ENCODE results near the gene HOXA1. TPM values are rescaled to one million over a fixed set of nuclear protein-coding genes. Genes with fewer than 3 reads are reported as not detected.

Gene HOXA1
- total RNA-seq, 4 donors from 2014 or later: 1.6 to 2.5 (median 2.2) TPM

- intact Hi-C loops (cut with DNase I): loop anchor here (5.0 kb wide), 1 partner anchor 286 kb away; no protein-coding TSS in a partner anchor
- WGBS, 2 donors: 30 to 42% methylated on average over 17 to 22 of the region's 86 CpGs
- peak within 1 kb of the TSS; percentile 65 to 89 (median 74) for H3K4me3 ChIP-seq
- H3K9me3 ChIP-seq: no peaks in the 10 kb centered on the region
- TF ChIP-seq POLR2A (IDR thresholded peaks at IDR 0.05) (peak in 3 of 4 donors; percentile 81 to 89 (median 82)), CTCF (IDR thresholded peaks at IDR 0.05) (peak; percentile 74 to 98 (median 92))
- no peak for DNase-seq
- H3K27me3 ChIP-seq: peaks cover 0 to 88% (median 2%) of the 10 kb centered on the region in 4 donors
- no peaks in the 10 kb centered on the region for H3K36me3 ChIP-seq
- H3K4me1 ChIP-seq: peaks cover 5 to 59% (median 8%) of the 10 kb centered on the region in 3 donors
- H3K27ac ChIP-seq: peak within 1 kb of the TSS; percentile 92 to 97 (median 92)
Measured at GRCh38 chr7:27143023-27143949, 47.5 kb upstream of the HOXA1 start, which contains the start of gene HOXA5. Gene HOXA5 (minus strand): TSS chr7:27143681. CDS start chr7:27143607, 74 bp downstream.

GRCh38 chr7:27142580-27143022 is 46.8 kb upstream of the HOXA1 start:
- H3K27me3 ChIP-seq: peaks cover 0 to 81% (median 0%) of the 10 kb centered on the region in 4 donors
- WGBS, 2 donors: 6 to 33% methylated on average over 13 to 26 of the region's 29 CpGs
- H3K9me3 ChIP-seq: no peaks in the 10 kb centered on the region
- peak overlapping the region; percentile 92 to 97 (median 92) for H3K27ac ChIP-seq
- peaks cover 0 to 52% (median 3%) of the 10 kb centered on the region in 3 donors for H3K4me1 ChIP-seq
- no peak for DNase-seq
- intact Hi-C loops (cut with DNase I): loop anchor here (5.0 kb wide), 1 partner anchor 285 kb away; no protein-coding TSS in a partner anchor
- no peak for TF ChIP-seq CTCF (IDR thresholded peaks at IDR 0.05)
- no peak for TF ChIP-seq POLR2A (IDR thresholded peaks at IDR 0.05)
- H3K36me3 ChIP-seq: no peaks in the 10 kb centered on the region
- H3K4me3 ChIP-seq: peak overlapping the region; percentile 65 to 89 (median 74)

- 26 to 58% methylated on average over 20 to 21 of the region's 30 CpGs for WGBS, 2 donors
- intact Hi-C loops (cut with DNase I): loop anchor here (5.0 kb wide), 1 partner anchor 285 kb away; no protein-coding TSS in a partner anchor
- H3K9me3 ChIP-seq: no peaks in the 10 kb centered on the region
- peaks cover 0 to 79% (median 0%) of the 10 kb centered on the region in 4 donors for H3K27me3 ChIP-seq
- H3K4me3 ChIP-seq: peak overlapping the region; percentile 65 to 89 (median 74)
- TF ChIP-seq POLR2A (IDR thresholded peaks at IDR 0.05) (no peak), CTCF (IDR thresholded peaks at IDR 0.05) (peak in 2 of 6 experiments; percentile 11 to 41)
- DNase-seq: no peak
- H3K36me3 ChIP-seq: no peaks in the 10 kb centered on the region
- H3K4me1 ChIP-seq: peaks cover 0 to 50% (median 0%) of the 10 kb centered on the region in 3 donors
- peak overlapping the region; percentile 92 to 97 (median 92) for H3K27ac ChIP-seq
Measured at GRCh38 chr7:27141923-27142579, 46.3 kb upstream of the HOXA1 start.

- WGBS, 2 donors: 70 to 75% methylated on average over 18 of the region's 18 CpGs
- H3K4me3 ChIP-seq: peak overlapping the region; percentile 65 to 89 (median 74)
- H3K36me3 ChIP-seq: no peaks in the 10 kb centered on the region
- TF ChIP-seq CTCF (IDR thresholded peaks at IDR 0.05) (no peak), POLR2A (IDR thresholded peaks at IDR 0.05) (no peak)
- intact Hi-C loops (cut with DNase I): loop anchor here (5.0 kb wide), 1 partner anchor 284 kb away; no protein-coding TSS in a partner anchor
- no peak for DNase-seq
- peaks cover 0 to 77% (median 0%) of the 10 kb centered on the region in 4 donors for H3K27me3 ChIP-seq
- peak overlapping the region; percentile 92 to 97 (median 92) for H3K27ac ChIP-seq
- H3K9me3 ChIP-seq: no peaks in the 10 kb centered on the region
- H3K4me1 ChIP-seq: peaks cover 0 to 56% (median 5%) of the 10 kb centered on the region in 3 donors
Measured at GRCh38 chr7:27141137-27141922, 45.5 kb upstream of the HOXA1 start.

Measured in esophagus squamous epithelium (tissue), 5 donors.